Measurements from ENCODE around the gene DNAL1.

DNA sequence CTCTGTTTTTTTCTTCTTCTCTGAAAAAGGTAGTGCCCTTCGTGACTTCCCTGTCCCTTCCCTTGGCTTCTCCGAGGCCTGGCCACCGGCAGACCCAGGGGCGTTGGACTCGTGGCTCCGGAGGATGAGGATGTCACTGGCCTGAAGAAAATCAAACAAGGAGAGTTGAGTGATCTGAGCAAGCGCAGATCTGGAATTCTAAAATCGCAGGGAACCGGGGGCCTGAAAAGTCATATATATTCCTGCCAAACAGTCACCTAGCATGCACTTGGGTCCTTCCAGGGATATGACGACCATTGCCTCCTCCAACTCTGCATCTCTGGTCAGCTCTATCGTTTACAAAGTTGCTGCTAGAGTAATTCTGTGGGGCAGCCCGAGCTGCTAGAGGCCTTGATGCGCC is 74.6 kb downstream of the DNAL1 start:
- no peak for TF ChIP-seq LEF1 (IDR thresholded peaks at IDR 0.05; ENCODE audit: borderline replicate concordance)
- no peak for TF ChIP-seq ARNT (IDR thresholded peaks at IDR 0.05)
- TF ChIP-seq BHLHE40 (IDR thresholded peaks at IDR 0.05; ENCODE audit: borderline replicate concordance), result no peak
- no peak for TF ChIP-seq ELF4 (IDR thresholded peaks at IDR 0.05)
- TF ChIP-seq ZNF384 (IDR thresholded peaks at IDR 0.05), result no peak
- no peak for TF ChIP-seq FOXK2 (IDR thresholded peaks at IDR 0.05)
- no peak for TF ChIP-seq CTBP1 (IDR thresholded peaks at IDR 0.05; ENCODE audit: borderline replicate concordance)
- TF ChIP-seq PKNOX1 (IDR thresholded peaks at IDR 0.05), result no peak
- no peak for TF ChIP-seq HDGF (IDR thresholded peaks at IDR 0.05; ENCODE audit: borderline replicate concordance)
- no peak for TF ChIP-seq SUZ12 (IDR thresholded peaks at IDR 0.05)
- TF ChIP-seq FOXA1 (IDR thresholded peaks at IDR 0.05), result no peak
- TF ChIP-seq L3MBTL2 (conservative IDR thresholded peaks at IDR 0.05), result no peak
- TF ChIP-seq FOXM1 (IDR thresholded peaks at IDR 0.05; ENCODE audit: borderline replicate concordance), result no peak
- TF ChIP-seq TARDBP (IDR thresholded peaks at IDR 0.05), result no peak
